HG02852 (cell line): ENCODE measurements around the gene ARG2.

Source experiments
- ATAC-seq: cut with Tn5 transposase; IDR thresholded peaks from one replicate; pipeline ENCODE4 v1.9.1; 2021; ENCODE audit warnings: mild to moderate bottlenecking, moderate library complexity; ENCODE audit not compliant: unreplicated experiment

The ARG2 gene

GRCh38 chr14:67680121-67680602 lies 60.4 kb downstream of the ARG2 start:
- ATAC-seq, result peak; percentile 100

GRCh38 chr14:67680941-67681340 lies 61.2 kb downstream of the ARG2 start:
- no peak for ATAC-seq

GRCh38 chr14:67683842-67684241 lies 64.1 kb downstream of the ARG2 start:
- ATAC-seq, result no peak

GRCh38 chr14:67690011-67690410 lies 70.3 kb downstream of the ARG2 start:
- ATAC-seq, result no peak

- ATAC-seq, result peak; percentile 86
These were observed 75.2 kb downstream of the ARG2 start for GRCh38 chr14:67694791-67695393.

GRCh38 chr14:67695394-67695949 lies 75.8 kb downstream of the ARG2 start, which contains the start of gene RDH11:
TSS of gene RDH11 (minus strand) at chr14:67695764. CDS start at chr14:67695703, 61 bp downstream.
- ATAC-seq, result peak; percentile 87

GRCh38 chr14:67697006-67697405 lies 77.3 kb downstream of the ARG2 start:
- no peak for ATAC-seq

- no peak for ATAC-seq
These were observed 78.5 kb downstream of the ARG2 start for GRCh38 chr14:67698179-67698578.
